T-helper 17 cell (primary cell): ENCODE data around the gene TGOLN2. TPM values are rescaled to one million over a fixed set of nuclear protein-coding genes. Genes with fewer than 3 reads are reported as not detected.
"Not testable (repeated sequence)": the region's sequence is repeated elsewhere in the genome, so short reads cannot be mapped to it uniquely, and the experiment has no call there.

Experiments
- ATAC-seq: fragments of 150-1000 bp; cut with Tn5 transposase; 2 replicates; pipeline ENCODE4 v1.10.0; 2021; ENCODE audit warnings: mild to moderate bottlenecking, moderate library complexity
- DNase-seq, 3 donors: peaks; one replicate each; pipeline versions ENCODE4 v3.0.0 to v3.0.0-alpha.2; 2020 to 2021
- H3K9me3 ChIP-seq: one replicate; pipeline ENCODE4 v1.7.0; 2013; ENCODE audit warnings: low read length, mild to moderate bottlenecking; ENCODE audit not compliant: control insufficient read depth, poor library complexity, severe bottlenecking
- H3K27ac Mint-ChIP-seq: one replicate; pipeline ENCODE4 v1.8.0; 2022; ENCODE audit warnings: mild to moderate bottlenecking, moderate library complexity, mixed read lengths
- H3K27me3 Mint-ChIP-seq: one replicate; pipeline ENCODE4 v1.8.0; 2022; ENCODE audit warnings: mixed read lengths
- H3K36me3 Mint-ChIP-seq: one replicate; pipeline ENCODE4 v1.8.0; 2022; ENCODE audit warnings: low read depth, mixed read lengths
- H3K4me1 Mint-ChIP-seq: one replicate; pipeline ENCODE4 v1.8.0; 2022; ENCODE audit warnings: mild to moderate bottlenecking, mixed read lengths
- H3K4me3 Mint-ChIP-seq: one replicate; pipeline ENCODE4 v1.8.0; 2022; ENCODE audit warnings: mild to moderate bottlenecking, moderate library complexity, mixed read lengths
- total RNA-seq, 4 donors: library from RNA in 2 of 4; stranded (reverse) in 2 of 4; gene quantifications; one replicate each; pipeline ENCODE4 v1.2.3 and lab custom pipeline; 2022 to 2026

TGOLN2 gene
- 100 to 1,000 TPM; 122 to 125 TPM for total RNA-seq
- 156 to 232 reads per million in 2 donors for total RNA-seq (lab: John Stamatoyannopoulos, UW)

DNA sequence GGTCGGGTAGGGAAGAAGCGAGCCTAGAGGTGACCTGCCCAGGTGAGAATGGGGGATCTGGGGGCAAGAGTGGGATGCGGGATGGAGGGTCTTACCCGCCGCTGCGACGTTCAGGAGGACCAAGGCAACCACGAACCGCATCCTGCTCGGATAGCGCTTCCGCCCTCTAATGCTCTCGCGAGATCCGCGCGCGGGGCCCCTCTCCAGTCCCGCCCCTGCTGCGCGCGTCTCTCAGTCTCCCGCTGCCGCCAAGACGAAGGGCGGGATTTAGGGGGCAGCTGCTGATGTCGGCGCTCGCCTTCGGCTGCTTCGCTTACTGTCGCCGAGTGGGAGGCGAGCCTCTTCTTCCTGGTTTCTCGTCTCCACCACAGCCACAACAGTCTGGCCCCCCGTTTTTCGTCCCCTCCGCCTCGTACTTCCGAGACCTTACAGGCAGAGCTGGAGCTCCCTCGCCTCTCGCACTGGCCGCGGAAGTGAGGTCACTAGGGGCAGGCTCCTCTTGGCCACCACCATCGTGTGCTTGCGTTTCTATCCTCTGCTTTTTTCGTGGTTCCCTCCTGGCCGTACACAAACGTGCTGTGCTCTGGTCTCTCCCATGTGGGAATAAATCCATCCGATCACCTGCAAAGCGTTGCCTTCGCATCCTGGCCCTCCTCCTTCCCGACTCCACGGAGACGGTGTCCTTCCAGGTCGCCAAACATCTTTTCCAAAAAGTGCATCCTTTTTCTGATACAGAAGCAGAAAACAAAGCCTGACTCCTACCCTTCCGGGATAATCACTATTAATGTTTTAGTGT, at the start of gene TGOLN2:
Gene TGOLN2, minus strand, starts transcription at position 168 of the 796 bp plus-strand sequence. Its CDS starts 27 bp downstream, at position 141.
- Mint-ChIP-seq H3K4me3 (peak within 1 kb of the TSS; percentile 99), H3K36me3 (peaks cover 18% of the 10 kb centered on the region), H3K4me1 (peaks cover 39% of the 10 kb centered on the region), H3K27ac (peak within 1 kb of the TSS; percentile 99), H3K27me3 (no peaks in the 10 kb centered on the region)
- ATAC-seq (peak; percentile 89), DNase-seq (peak; percentile 89 to 93 (median 90))
- no peaks in the 10 kb centered on the region for H3K9me3 ChIP-seq

DNA sequence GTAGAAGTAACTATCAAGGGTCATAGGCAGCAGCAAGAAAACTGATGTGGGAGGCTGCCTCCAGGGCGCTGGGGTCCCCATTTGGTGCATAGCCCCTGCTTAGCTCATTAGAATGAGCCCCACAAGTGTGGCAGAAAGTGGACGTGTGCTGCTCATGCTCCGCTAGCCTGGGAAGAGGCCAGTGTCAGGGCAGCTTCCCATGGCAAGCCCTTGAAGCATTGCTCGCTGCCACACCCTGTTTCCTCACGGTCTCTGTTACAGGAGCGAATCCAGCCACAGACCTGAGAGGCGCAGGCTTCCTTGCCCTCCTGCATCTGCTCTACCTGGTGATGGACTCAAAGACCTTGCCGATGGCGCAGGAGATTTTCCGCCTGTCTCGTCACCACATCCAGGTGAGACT, 49.3 kb upstream of the TGOLN2 start:
- ATAC-seq (no peak), DNase-seq (no peak)
- Mint-ChIP-seq H3K27ac (peak overlapping the region; percentile 14), H3K36me3 (peaks cover 13% of the 10 kb centered on the region), H3K4me1 (peaks cover 6% of the 10 kb centered on the region), H3K4me3 (no peak overlapping the region), H3K27me3 (no peaks in the 10 kb centered on the region)
- H3K9me3 ChIP-seq: no peaks in the 10 kb centered on the region

DNA sequence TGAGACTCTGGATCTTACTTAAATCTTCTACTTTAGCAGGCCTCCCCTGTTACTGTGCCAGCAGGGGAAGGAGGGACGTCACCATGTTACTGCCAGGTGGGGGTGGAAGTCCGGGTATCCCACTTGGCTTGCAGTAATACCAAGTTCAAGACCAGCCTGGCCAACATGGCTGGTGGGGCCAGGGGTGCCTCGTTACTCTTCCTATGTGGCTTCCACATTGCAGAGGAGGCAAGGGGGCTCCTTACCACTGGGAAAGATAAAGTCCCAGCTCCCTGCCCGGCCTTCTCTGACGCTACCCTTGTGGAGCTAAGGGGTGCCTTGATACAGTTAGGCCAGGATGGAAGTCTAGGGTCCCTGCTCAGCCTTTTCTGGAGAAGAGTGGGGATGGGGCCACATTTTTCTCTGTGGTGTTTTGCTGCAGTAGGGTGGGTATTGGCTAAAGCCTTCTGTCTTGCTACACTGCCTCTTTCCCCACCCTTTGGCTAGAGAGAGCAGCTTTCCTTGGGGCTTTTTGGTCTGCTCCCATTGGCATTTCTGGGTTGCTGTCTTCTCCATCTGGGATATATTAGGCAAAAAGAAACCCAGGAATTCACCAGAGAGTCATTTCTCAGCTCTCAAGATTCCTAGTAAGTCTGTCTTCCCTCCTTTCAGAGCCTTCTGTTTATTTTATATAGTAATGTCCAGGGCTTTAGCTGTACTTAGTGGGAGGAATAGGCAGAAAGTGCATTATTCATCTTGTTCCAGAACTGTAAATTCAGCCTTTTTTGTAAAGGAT, 48.7 kb upstream of the TGOLN2 start:
- Mint-ChIP-seq H3K4me3 (no peak overlapping the region), H3K36me3 (peaks cover 13% of the 10 kb centered on the region), H3K4me1 (peaks cover 6% of the 10 kb centered on the region), H3K27me3 (no peaks in the 10 kb centered on the region), H3K27ac (no peak overlapping the region)
- no peak for DNase-seq
- no peaks in the 10 kb centered on the region for H3K9me3 ChIP-seq
- no peak for ATAC-seq

DNA sequence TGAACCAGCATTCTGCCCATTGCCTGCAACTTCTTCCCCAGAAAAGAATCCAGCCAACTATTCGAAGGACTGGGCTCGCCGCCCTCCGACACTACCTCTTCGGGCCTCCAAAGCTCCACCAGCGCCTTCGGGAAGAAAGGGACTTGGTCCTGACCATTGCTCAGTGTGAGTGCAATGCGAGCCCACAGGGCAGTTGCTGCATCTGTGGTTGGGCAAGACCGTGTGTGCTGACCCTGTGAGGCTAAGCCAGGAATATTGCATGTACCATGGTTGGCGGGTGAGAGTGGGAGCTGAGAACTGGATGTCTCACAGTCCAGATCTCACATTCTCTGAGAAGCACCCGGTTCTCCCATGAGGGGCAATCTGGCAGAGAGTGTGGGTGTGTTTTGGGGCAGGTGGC, 43.3 kb upstream of the TGOLN2 start:
- Mint-ChIP-seq H3K4me3 (no peak overlapping the region), H3K27me3 (no peaks in the 10 kb centered on the region), H3K36me3 (peaks cover 5% of the 10 kb centered on the region), H3K4me1 (peaks cover 10% of the 10 kb centered on the region), H3K27ac (no peak overlapping the region)
- H3K9me3 ChIP-seq: no peaks in the 10 kb centered on the region
- DNase-seq (no peak), ATAC-seq (no peak)

DNA sequence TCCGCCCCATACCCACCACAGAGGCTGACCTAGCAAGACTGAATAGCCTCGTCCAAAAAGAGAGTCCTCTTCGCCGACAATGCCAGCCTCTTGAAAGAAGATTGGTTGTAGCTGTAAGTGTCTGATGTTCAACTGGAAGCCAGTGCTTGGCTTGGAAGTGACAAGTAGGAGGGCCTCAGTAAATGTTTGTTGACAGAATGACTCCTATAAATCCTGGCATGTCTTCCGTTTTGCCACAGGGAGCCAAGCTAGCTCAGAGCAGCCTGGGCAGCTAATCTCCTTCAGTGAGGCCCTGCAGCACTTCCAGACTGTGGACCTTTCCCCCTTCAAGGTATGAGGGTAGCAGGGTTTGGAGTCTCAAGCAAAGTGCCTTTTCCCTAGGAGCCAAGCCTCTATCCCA, 41.7 kb upstream of the TGOLN2 start:
- ATAC-seq (no peak), DNase-seq (no peak)
- H3K36me3 Mint-ChIP-seq: peaks cover 3% of the 10 kb centered on the region
- H3K4me1 Mint-ChIP-seq: peaks cover 5% of the 10 kb centered on the region
- no peak overlapping the region for H3K27ac Mint-ChIP-seq
- H3K27me3 Mint-ChIP-seq: no peaks in the 10 kb centered on the region
- H3K4me3 Mint-ChIP-seq: no peak overlapping the region
- no peaks in the 10 kb centered on the region for H3K9me3 ChIP-seq

DNA sequence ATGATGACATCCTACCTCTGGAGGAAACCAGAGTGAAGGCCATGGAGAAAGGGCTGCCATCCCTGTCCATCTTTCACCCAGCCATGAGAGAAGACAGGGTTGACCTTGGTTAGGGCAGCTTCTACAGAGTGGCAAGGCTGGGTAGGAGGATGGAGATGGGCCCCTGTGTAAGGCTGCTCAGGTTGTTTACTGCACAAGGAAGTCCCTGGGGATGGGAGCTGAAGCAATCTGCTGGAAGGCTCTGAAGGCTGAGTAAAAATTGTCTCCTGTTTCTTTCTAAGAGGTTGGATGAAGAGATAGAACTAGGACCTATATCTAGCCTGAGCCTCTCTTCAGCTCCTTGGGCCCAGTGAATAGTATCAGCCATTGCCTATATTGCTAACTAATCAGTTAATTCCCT, 41.1 kb upstream of the TGOLN2 start:
- H3K4me1 Mint-ChIP-seq: peaks cover 5% of the 10 kb centered on the region
- no peaks in the 10 kb centered on the region for H3K9me3 ChIP-seq
- no peak overlapping the region for H3K27ac Mint-ChIP-seq
- no peak for DNase-seq
- H3K36me3 Mint-ChIP-seq: peaks cover 3% of the 10 kb centered on the region
- no peak overlapping the region for H3K4me3 Mint-ChIP-seq
- H3K27me3 Mint-ChIP-seq: no peaks in the 10 kb centered on the region
- no peak for ATAC-seq

DNA sequence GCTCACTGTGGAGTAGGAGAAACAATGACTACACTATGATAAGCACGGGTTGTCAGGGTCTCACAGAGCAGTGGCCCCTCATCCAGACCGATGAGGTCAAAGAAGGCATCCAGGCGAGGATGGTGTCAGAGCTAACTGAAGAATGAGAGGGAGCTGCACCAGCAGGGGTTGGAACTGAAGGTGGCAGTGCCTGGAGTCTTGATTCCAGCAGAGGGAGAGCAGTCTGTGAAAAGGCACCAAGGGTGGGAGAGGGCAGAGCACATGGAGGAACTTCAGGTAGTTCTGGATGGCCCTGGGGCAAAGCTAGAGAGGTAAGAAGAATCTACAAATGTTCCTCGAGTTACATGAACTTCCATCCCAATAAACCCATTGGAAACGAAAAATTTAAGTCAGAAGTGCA, 39.4 kb upstream of the TGOLN2 start:
- no peak overlapping the region for H3K4me3 Mint-ChIP-seq
- H3K27ac Mint-ChIP-seq: peak overlapping the region; percentile 68
- no peaks in the 10 kb centered on the region for H3K9me3 ChIP-seq
- no peak for DNase-seq
- no peak for ATAC-seq
- H3K4me1 Mint-ChIP-seq: peaks cover 6% of the 10 kb centered on the region
- no peaks in the 10 kb centered on the region for H3K27me3 Mint-ChIP-seq
- peaks cover 8% of the 10 kb centered on the region for H3K36me3 Mint-ChIP-seq

DNA sequence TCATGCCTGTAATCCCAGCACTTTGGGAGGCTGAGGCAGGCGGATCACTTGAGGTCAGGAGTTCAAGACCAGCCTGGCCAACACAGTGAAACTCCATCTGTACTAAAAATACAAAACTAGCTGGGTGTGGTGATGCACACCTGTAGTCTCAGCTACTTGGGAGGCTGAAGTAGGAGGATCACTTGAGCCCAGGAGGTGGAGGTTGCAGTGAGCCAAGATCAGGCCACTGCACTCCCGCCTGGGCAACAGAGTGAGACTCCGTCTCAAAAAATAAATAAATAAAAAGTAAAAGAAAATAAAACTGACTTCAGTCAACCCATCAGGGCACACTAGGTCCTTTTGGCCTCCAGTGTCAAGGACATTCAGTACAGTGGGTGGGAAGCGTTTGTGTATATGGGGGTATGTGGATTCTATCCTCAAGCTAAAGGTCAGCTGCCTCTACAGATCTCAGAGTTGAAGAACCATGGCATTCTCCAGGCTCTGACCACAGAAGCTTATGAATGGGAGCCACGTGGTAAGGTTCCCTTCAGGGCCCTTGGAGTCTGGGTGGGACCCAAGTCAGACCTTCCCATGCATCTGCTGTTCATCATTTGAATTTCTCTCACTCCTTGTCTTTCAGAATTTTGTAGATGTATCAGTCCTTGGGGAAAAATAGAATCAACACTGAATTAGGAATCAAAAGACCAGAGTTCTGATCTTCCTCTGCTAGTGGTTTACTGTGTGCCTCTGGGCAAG, 35.0 kb upstream of the TGOLN2 start:
- not testable (repeated sequence) for H3K27ac Mint-ChIP-seq, H3K27me3 Mint-ChIP-seq, ATAC-seq, H3K9me3 ChIP-seq, DNase-seq, H3K4me3 Mint-ChIP-seq
- Mint-ChIP-seq H3K4me1 (peaks cover 12% of the 10 kb centered on the region), H3K36me3 (peaks cover 13% of the 10 kb centered on the region)

DNA sequence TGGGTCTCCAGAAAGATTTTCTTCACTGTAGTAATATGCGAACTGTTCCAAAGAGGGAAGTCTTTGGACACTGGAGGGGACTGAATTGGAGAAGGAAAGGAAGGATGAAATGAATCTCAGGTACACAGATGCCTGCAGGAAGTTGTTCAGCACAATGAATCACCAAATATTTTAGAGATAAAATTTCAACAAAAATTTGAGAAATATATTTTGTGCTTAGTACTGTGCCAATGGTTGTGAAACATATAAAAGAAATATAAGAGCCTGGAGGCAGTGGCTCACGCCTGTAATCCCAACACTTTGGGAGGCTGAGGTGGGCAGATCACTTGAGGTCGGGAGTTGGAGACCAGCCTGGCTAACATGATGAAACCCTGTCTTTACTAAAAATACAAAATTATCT, 29.9 kb upstream of the TGOLN2 start:
- H3K27ac Mint-ChIP-seq: no peak overlapping the region
- peaks cover 10% of the 10 kb centered on the region for H3K36me3 Mint-ChIP-seq
- peaks cover 24% of the 10 kb centered on the region for H3K4me1 Mint-ChIP-seq
- DNase-seq (no peak), ATAC-seq (no peak)
- no peaks in the 10 kb centered on the region for H3K27me3 Mint-ChIP-seq
- H3K4me3 Mint-ChIP-seq: no peak overlapping the region
- H3K9me3 ChIP-seq: no peaks in the 10 kb centered on the region

DNA sequence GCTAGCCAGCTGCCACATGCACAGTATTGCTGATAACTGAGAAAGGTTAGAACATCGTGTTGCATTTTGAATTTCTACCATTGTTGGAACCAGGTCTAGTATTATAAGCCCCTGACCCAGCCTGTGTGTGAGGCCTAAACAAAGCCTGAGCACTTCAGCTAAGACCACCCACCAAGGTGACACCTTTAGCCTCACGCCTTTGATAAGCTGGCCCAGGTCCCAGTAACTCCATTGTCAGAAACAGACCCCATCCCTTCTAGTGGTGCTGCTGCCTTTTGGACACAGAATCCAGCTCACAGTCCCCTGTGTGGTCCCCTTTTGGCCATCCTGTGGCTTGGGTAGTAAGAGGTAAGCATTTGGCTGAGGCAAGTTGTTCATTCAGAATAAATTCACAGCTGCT, 28.4 kb upstream of the TGOLN2 start:
- Mint-ChIP-seq H3K36me3 (peaks cover 10% of the 10 kb centered on the region), H3K27ac (no peak overlapping the region), H3K4me3 (no peak overlapping the region), H3K4me1 (peaks cover 26% of the 10 kb centered on the region), H3K27me3 (no peaks in the 10 kb centered on the region)
- ATAC-seq (no peak), DNase-seq (no peak)
- no peaks in the 10 kb centered on the region for H3K9me3 ChIP-seq

DNA sequence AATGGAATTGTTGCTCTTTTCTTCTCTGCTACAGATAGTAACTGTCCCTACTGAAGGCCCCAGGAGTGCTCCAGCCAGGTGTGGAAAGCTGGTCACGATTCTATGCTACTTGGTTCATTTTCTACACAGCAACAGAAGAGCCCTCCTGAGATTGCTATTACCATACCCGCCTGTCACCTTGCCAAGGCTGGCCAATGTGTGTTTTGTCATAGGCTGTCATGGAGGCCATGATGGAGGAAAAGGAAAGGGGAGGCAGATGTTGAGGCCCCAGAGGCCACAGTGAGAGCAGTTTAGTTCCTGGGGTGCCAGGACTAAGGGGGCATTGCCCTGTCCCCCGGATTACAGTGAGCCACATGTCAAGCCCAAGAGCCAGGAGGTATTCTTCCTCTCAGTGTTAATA, 27.7 kb upstream of the TGOLN2 start:
- Mint-ChIP-seq H3K27ac (peak overlapping the region; percentile 98), H3K4me1 (peaks cover 26% of the 10 kb centered on the region), H3K36me3 (peaks cover 11% of the 10 kb centered on the region), H3K4me3 (peak overlapping the region; percentile 99), H3K27me3 (no peaks in the 10 kb centered on the region)
- H3K9me3 ChIP-seq: no peaks in the 10 kb centered on the region
- no peak for DNase-seq
- no peak for ATAC-seq

DNA sequence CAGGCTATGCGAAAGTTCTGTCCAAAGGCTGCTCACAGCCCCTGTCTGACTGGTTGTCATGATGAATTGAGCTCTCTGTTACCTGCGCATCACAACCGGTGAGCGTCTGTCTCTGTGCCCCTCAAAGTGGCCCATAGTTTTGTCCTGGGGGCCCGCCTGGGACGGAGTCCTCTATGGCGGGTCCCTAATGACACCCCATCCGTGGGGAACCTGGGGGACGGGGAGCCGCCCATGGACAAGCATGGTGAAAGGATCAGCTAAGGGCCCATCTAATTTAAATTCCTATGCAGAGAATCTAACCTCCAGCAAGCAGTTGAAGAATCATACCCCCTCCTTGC, 27.3 kb upstream of the TGOLN2 start:
- DNase-seq (no peak), ATAC-seq (peak; percentile 6)
- H3K9me3 ChIP-seq: no peaks in the 10 kb centered on the region
- peak overlapping the region; percentile 98 for H3K27ac Mint-ChIP-seq
- peaks cover 26% of the 10 kb centered on the region for H3K4me1 Mint-ChIP-seq
- peaks cover 14% of the 10 kb centered on the region for H3K36me3 Mint-ChIP-seq
- no peaks in the 10 kb centered on the region for H3K27me3 Mint-ChIP-seq
- peak overlapping the region; percentile 99 for H3K4me3 Mint-ChIP-seq
